Neural cell (in vitro differentiated cells): ENCODE results near the gene ZNF177. TPM values are rescaled to one million over a fixed set of nuclear protein-coding genes. Genes with fewer than 3 reads are reported as not detected.
A peak's percentile ranks its signal among the peaks of the same experiment; 100 is the strongest.

Source experiments
- H2AFZ ChIP-seq: fragments of 200-600, 300-800 bp; sonication (generic), shearing (Covaris generic); 2 replicates; pipeline ENCODE4 v1.6.0; 2014; ENCODE audit warnings: low read depth, mild to moderate bottlenecking, antibody characterized with exemption, low read length, moderate library complexity
- H3F3A ChIP-seq: fragments of 200-600 bp; shearing (Covaris generic); 2 replicates; pipeline ENCODE4 v1.6.1; 2016; ENCODE audit warnings: mild to moderate bottlenecking, moderate library complexity, mixed read lengths, antibody characterized with exemption, low read length; ENCODE audit not compliant: insufficient read depth, poor library complexity, severe bottlenecking
- H3K27ac ChIP-seq: fragments of 200-600, 300-800 bp; sonication (generic), shearing (Covaris generic); 2 replicates; pipeline ENCODE4 v1.5.1; 2014; ENCODE audit warnings: mild to moderate bottlenecking, low read length, moderate library complexity
- H3K27me3 ChIP-seq: fragments of 300-800, 200-600 bp; sonication (generic), shearing (Covaris generic); 2 replicates; pipeline ENCODE4 v1.6.0; 2014; ENCODE audit warnings: mild to moderate bottlenecking, low read depth, low read length, moderate library complexity; ENCODE audit not compliant: insufficient read depth
- H3K36me3 ChIP-seq: fragments of 300-800, 200-600 bp; sonication (generic), shearing (Covaris generic); 2 replicates; pipeline ENCODE4 v1.5.1; 2014; ENCODE audit warnings: mild to moderate bottlenecking, antibody characterized with exemption, low read length, moderate library complexity; ENCODE audit not compliant: insufficient read depth
- H3K4me2 ChIP-seq: fragments of 300-800, 200-600 bp; sonication (generic), shearing (Covaris generic); 2 replicates; pipeline ENCODE4 v1.6.0; 2014; ENCODE audit warnings: mild to moderate bottlenecking, low read length
- H3K4me3 ChIP-seq: fragments of 300-800, 200-600 bp; sonication (generic), shearing (Covaris generic); 2 replicates; pipeline ENCODE4 v1.5.1; 2014; ENCODE audit warnings: mild to moderate bottlenecking, low read length, moderate library complexity
- H3K79me2 ChIP-seq: fragments of 200-600 bp; shearing (Covaris generic); replicated peaks from 2 replicates; pipeline ENCODE4 v1.6.0; 2014; ENCODE audit warnings: mild to moderate bottlenecking, low read length, moderate library complexity; ENCODE audit not compliant: insufficient read depth
- H3K9ac ChIP-seq: fragments of 300-800, 200-600 bp; sonication (generic), shearing (Covaris generic); 2 replicates; pipeline ENCODE4 v1.6.1; 2016; ENCODE audit warnings: mild to moderate bottlenecking, low read length, mixed read lengths
- H3K9me2 ChIP-seq: fragments of 200-600 bp; shearing (Covaris generic); 2 replicates; pipeline ENCODE4 v1.6.1; 2016; ENCODE audit warnings: mild to moderate bottlenecking, low read length, mixed read lengths; ENCODE audit not compliant: insufficient read depth
- H3K9me3 ChIP-seq: fragments of 200-600, 300-800 bp; sonication (generic), shearing (Covaris generic); 2 replicates; pipeline ENCODE4 v1.6.1; 2016; ENCODE audit warnings: mild to moderate bottlenecking, mixed run types, low read length, moderate library complexity, mixed read lengths
- H4K20me1 ChIP-seq: fragments of 200-600 bp; shearing (Covaris generic); 2 replicates; pipeline ENCODE4 v1.6.1; 2016; ENCODE audit warnings: mild to moderate bottlenecking, mixed run types; ENCODE audit not compliant: insufficient read depth
- EP300 ChIP-seq: fragments of 450-650 bp; conservative IDR thresholded peaks from 2 replicates; pipeline ENCODE4 v1.6.1; 2014; ENCODE audit warnings: antibody characterized with exemption, mild to moderate bottlenecking, moderate library complexity; ENCODE audit not compliant: poor library complexity, severe bottlenecking
- EZH2 ChIP-seq: fragments of 200-600, 300-800 bp; shearing (Covaris generic), sonication (generic); IDR thresholded peaks from 2 replicates; pipeline ENCODE4 v1.6.1; 2014; ENCODE audit warnings: antibody characterized with exemption, low read length, borderline replicate concordance, mild to moderate bottlenecking; ENCODE audit not compliant: insufficient read depth, poor library complexity, severe bottlenecking
- MXI1 ChIP-seq: fragments of 450-650 bp; conservative IDR thresholded peaks from 2 replicates; pipeline ENCODE4 v1.6.1; 2014; ENCODE audit warnings: antibody characterized with exemption, mild to moderate bottlenecking; ENCODE audit not compliant: poor library complexity, severe bottlenecking
- POLR2AphosphoS5 ChIP-seq: IDR thresholded peaks from 2 replicates; pipeline ENCODE4 v1.6.1; 2012
- RAD21 ChIP-seq: fragments of 450-650 bp; conservative IDR thresholded peaks from 2 replicates; pipeline ENCODE4 v1.6.1; 2014; ENCODE audit warnings: antibody characterized with exemption, mild to moderate bottlenecking, moderate library complexity
- SMC3 ChIP-seq: fragments of 450-650 bp; conservative IDR thresholded peaks from 2 replicates; pipeline ENCODE4 v1.6.1; 2014; ENCODE audit warnings: antibody characterized with exemption, mild to moderate bottlenecking, moderate library complexity; ENCODE audit not compliant: poor library complexity
- TAF1 ChIP-seq: IDR thresholded peaks from 2 replicates; pipeline ENCODE4 v1.6.1; 2012; ENCODE audit warnings: low read depth
- polyA plus RNA-seq: library from polyadenylated mRNA; depleted of rRNA; stranded (reverse); fragments of >200 nt; gene quantifications from 2 replicates; pipeline ENCODE4 v1.2.3, GENCODE V29; 2014
- TF ChIP-seq, protein P1 (sequence below): IDR thresholded peaks from 2 replicates; pipeline ENCODE4 v1.6.1; 2012; ENCODE audit warnings: borderline replicate concordance
- TF ChIP-seq, protein P2 (sequence below): fragments of 450-650 bp; IDR thresholded peaks from 2 replicates; pipeline ENCODE4 v1.5.1; 2014; ENCODE audit warnings: antibody characterized with exemption, mild to moderate bottlenecking, moderate library complexity; ENCODE audit not compliant: poor library complexity, severe bottlenecking

Gene ZNF177
- polyA plus RNA-seq, 1 donor from 2014 or later: 61.1 TPM

DNA sequence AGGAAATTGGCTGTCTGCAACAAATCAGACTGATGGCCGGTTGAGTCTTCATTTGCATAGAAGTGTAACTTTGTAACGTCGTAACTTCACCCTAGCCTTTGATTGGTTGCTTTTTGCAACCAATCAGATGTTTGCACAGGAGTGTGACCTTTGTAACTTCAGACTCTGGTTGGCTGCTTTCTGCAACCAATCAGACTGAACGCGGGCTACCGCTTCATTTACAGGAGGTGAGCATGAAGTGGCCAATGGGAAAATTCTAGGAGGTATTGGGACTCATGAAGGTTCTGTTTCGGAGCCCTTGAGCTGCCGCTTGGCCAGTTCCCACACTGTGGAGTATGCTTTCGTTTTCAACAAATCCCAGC, 39.3 kb upstream of the ZNF177 start:
- Histone ChIP-seq H3K27ac (peak overlapping the region; percentile 90), H3K9me3 (peaks cover 11% of the 10 kb centered on the region)
- TF ChIP-seq TAF1 (no peak), MXI1 (no peak), SMC3 (no peak), EZH2 (no peak), RAD21 (no peak), EP300 (no peak), POLR2AphosphoS5 (no peak)
- TF ChIP-seq, protein P1, sequence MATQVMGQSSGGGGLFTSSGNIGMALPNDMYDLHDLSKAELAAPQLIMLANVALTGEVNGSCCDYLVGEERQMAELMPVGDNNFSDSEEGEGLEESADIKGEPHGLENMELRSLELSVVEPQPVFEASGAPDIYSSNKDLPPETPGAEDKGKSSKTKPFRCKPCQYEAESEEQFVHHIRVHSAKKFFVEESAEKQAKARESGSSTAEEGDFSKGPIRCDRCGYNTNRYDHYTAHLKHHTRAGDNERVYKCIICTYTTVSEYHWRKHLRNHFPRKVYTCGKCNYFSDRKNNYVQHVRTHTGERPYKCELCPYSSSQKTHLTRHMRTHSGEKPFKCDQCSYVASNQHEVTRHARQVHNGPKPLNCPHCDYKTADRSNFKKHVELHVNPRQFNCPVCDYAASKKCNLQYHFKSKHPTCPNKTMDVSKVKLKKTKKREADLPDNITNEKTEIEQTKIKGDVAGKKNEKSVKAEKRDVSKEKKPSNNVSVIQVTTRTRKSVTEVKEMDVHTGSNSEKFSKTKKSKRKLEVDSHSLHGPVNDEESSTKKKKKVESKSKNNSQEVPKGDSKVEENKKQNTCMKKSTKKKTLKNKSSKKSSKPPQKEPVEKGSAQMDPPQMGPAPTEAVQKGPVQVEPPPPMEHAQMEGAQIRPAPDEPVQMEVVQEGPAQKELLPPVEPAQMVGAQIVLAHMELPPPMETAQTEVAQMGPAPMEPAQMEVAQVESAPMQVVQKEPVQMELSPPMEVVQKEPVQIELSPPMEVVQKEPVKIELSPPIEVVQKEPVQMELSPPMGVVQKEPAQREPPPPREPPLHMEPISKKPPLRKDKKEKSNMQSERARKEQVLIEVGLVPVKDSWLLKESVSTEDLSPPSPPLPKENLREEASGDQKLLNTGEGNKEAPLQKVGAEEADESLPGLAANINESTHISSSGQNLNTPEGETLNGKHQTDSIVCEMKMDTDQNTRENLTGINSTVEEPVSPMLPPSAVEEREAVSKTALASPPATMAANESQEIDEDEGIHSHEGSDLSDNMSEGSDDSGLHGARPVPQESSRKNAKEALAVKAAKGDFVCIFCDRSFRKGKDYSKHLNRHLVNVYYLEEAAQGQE: no peak
- TF ChIP-seq, protein P2, sequence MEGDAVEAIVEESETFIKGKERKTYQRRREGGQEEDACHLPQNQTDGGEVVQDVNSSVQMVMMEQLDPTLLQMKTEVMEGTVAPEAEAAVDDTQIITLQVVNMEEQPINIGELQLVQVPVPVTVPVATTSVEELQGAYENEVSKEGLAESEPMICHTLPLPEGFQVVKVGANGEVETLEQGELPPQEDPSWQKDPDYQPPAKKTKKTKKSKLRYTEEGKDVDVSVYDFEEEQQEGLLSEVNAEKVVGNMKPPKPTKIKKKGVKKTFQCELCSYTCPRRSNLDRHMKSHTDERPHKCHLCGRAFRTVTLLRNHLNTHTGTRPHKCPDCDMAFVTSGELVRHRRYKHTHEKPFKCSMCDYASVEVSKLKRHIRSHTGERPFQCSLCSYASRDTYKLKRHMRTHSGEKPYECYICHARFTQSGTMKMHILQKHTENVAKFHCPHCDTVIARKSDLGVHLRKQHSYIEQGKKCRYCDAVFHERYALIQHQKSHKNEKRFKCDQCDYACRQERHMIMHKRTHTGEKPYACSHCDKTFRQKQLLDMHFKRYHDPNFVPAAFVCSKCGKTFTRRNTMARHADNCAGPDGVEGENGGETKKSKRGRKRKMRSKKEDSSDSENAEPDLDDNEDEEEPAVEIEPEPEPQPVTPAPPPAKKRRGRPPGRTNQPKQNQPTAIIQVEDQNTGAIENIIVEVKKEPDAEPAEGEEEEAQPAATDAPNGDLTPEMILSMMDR: no peak

DNA sequence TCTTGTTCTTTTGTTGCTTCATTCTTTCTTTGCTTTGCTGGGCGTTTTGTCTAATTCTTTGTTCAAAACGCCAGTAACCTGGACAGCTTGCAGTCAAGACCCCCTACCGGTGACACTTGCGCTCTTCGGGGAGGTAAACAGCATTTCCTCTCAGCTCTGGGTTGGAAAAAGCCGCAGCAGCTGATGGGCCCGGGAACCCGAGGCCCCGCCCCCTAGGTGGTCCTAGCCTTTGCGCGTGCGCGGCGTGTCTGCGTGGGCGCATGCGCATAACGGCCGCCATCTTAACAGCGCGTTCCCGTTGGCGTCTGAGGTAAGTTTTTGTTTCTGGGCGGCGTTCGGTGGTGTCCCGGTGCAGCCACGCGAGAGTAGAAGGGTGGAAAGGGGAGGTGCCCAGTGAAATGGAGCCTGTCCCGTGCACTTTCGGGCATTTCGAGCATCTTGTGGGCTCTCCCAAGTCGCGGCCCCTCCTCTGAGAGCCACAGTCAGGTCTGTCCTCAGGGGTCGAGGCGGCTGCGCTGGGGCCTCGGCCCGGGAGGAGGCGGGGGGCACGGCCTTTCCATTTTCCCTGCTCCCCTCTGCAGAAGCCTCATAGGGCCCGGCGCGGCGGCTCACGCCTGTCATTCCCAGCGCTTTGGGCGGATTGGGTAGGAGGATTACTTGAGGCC, 38.8 kb upstream of the ZNF177 start, which contains the start of gene ZNF559:
ZNF559 (plus strand) TSS at position 261 of the 665 bp plus-strand sequence. CDS start 14,371 bp downstream, outside the sequence.
- Histone ChIP-seq H4K20me1 (no peaks in the 10 kb centered on the region), H3K27me3 (no peaks in the 10 kb centered on the region), H3K9ac (peak within 1 kb of the TSS; percentile 89), H3F3A (peaks cover 3% of the 10 kb centered on the region), H3K9me2 (no peaks in the 10 kb centered on the region), H3K36me3 (no peaks in the 10 kb centered on the region), H3K4me2 (peak within 1 kb of the TSS; percentile 73), H3K9me3 (peaks cover 12% of the 10 kb centered on the region), H3K79me2 (peaks cover 44% of the 10 kb centered on the region), H3K4me3 (peak within 1 kb of the TSS; percentile 86), H3K27ac (peak within 1 kb of the TSS; percentile 90), H2AFZ (peak within 1 kb of the TSS; percentile 59)
- TF ChIP-seq, protein P2: peak; percentile 85
- peak; percentile 31 for TF ChIP-seq EP300
- TF ChIP-seq SMC3: peak; percentile 56
- peak; percentile 90 for TF ChIP-seq POLR2AphosphoS5
- peak; percentile 41 for TF ChIP-seq TAF1
- no peak for TF ChIP-seq EZH2
- TF ChIP-seq MXI1: peak; percentile 72
- TF ChIP-seq RAD21: peak; percentile 46
- TF ChIP-seq, protein P1: peak; percentile 55

More for the DNA sequence above, 39.3 kb upstream of the ZNF177 start:
- H4K20me1 ChIP-seq: no peaks in the 10 kb centered on the region
- peak overlapping the region; percentile 59 for H2AFZ ChIP-seq
- H3K9me2 ChIP-seq: no peaks in the 10 kb centered on the region
- peaks cover 3% of the 10 kb centered on the region for H3F3A ChIP-seq
- peak overlapping the region; percentile 89 for H3K9ac ChIP-seq
- H3K27me3 ChIP-seq: no peaks in the 10 kb centered on the region
- H3K36me3 ChIP-seq: no peaks in the 10 kb centered on the region
- H3K79me2 ChIP-seq: peaks cover 39% of the 10 kb centered on the region
- H3K4me3 ChIP-seq: peak overlapping the region; percentile 86
- H3K4me2 ChIP-seq: peak overlapping the region; percentile 55
